NCI-H526 (cell line): ENCODE data around the gene GLIPR1.
A peak's percentile ranks its signal among the peaks of the same experiment; 100 is the strongest.
"Not testable (repeated sequence)": the region's sequence is repeated elsewhere in the genome, so short reads cannot be mapped to it uniquely, and the experiment has no call there.

ENCODE experiments used
- DNase-seq, 2 experiments: peaks; one replicate each; lab custom pipeline; 2025; lab: John Stamatoyannopoulos, UW

Gene GLIPR1

GRCh38 chr12:75480469-75480949, at the start of gene GLIPR1:
Gene GLIPR1 (plus strand): TSS chr12:75480755. CDS start chr12:75480881, 126 bp downstream.
- DNase-seq: no peak

GRCh38 chr12:75432924-75433323, 47.6 kb upstream of the GLIPR1 start:
- DNase-seq: no peak

- DNase-seq: no peak
These were observed 43.0 kb upstream of the GLIPR1 start for GRCh38 chr12:75437564-75437963.

GRCh38 chr12:75438059-75438754, 42.3 kb upstream of the GLIPR1 start:
- no peak for DNase-seq

- no peak for DNase-seq
These were observed 41.5 kb upstream of the GLIPR1 start for GRCh38 chr12:75439048-75439447.

GRCh38 chr12:75439930-75440329, 40.6 kb upstream of the GLIPR1 start:
- DNase-seq: no peak

- not testable (repeated sequence) for DNase-seq
These were observed 38.7 kb upstream of the GLIPR1 start for GRCh38 chr12:75441687-75442449.

- DNase-seq: not testable (repeated sequence)
These were observed 38.1 kb upstream of the GLIPR1 start for GRCh38 chr12:75442454-75442853.

GRCh38 chr12:75443709-75444108, 36.8 kb upstream of the GLIPR1 start:
- DNase-seq: no peak

- no peak for DNase-seq
These were observed 36.0 kb upstream of the GLIPR1 start for GRCh38 chr12:75444429-75445136.

- not testable (repeated sequence) for DNase-seq
These were observed 35.4 kb upstream of the GLIPR1 start for GRCh38 chr12:75445137-75445507.

- DNase-seq: no peak
These were observed 33.7 kb upstream of the GLIPR1 start for GRCh38 chr12:75446857-75447256.

- no peak for DNase-seq
These were observed 32.7 kb upstream of the GLIPR1 start for GRCh38 chr12:75447691-75448393.

GRCh38 chr12:75452675-75453330, 27.8 kb upstream of the GLIPR1 start:
- DNase-seq: no peak

- DNase-seq: no peak
These were observed 24.7 kb upstream of the GLIPR1 start for GRCh38 chr12:75455839-75456238.

- no peak for DNase-seq
These were observed 23.4 kb upstream of the GLIPR1 start for GRCh38 chr12:75457191-75457590.

GRCh38 chr12:75457866-75458265, 22.7 kb upstream of the GLIPR1 start:
- DNase-seq: peak in 1 of 2 experiments; percentile 4

GRCh38 chr12:75459755-75460154, 20.8 kb upstream of the GLIPR1 start:
- no peak for DNase-seq

GRCh38 chr12:75460204-75460603, 20.4 kb upstream of the GLIPR1 start:
- no peak for DNase-seq

- DNase-seq: no peak
These were observed 8.4 kb upstream of the GLIPR1 start for GRCh38 chr12:75471902-75472890.
